DND-41 (cell line): ENCODE results near the gene ZFP69B.

Experiments
- ATAC-seq: fragments of 200-7000 bp; cut with Tn5 transposase; 3 replicates; pipeline ENCODE4 v1.9.1; 2021; ENCODE audit warnings: low read depth; ENCODE audit not compliant: insufficient read depth
- DNase-seq: peaks from one replicate; pipeline ENCODE4 v3.0.0-alpha.2; 2020
- H2AFZ ChIP-seq: 2 replicates; pipeline ENCODE4 v1.6.0; 2012; ENCODE audit warnings: low read depth, low read length
- H3K27ac ChIP-seq: 2 replicates; pipeline ENCODE4 v1.5.1; 2012; ENCODE audit warnings: low read length, inconsistent platforms
- H3K27me3 ChIP-seq: fragments of 200-600 bp; sonication (generic); 2 replicates; pipeline ENCODE4 v1.6.0; 2012; ENCODE audit warnings: low read length, mild to moderate bottlenecking, inconsistent platforms; ENCODE audit not compliant: insufficient read depth, poor library complexity
- H3K36me3 ChIP-seq: 2 replicates; pipeline ENCODE4 v1.5.1; 2012; ENCODE audit warnings: low read length, inconsistent platforms; ENCODE audit not compliant: insufficient read depth
- H3K4me1 ChIP-seq: 2 replicates; pipeline ENCODE4 v1.5.1; 2012; ENCODE audit warnings: mild to moderate bottlenecking, low read length; ENCODE audit not compliant: insufficient read depth
- H3K4me2 ChIP-seq: 2 replicates; pipeline ENCODE4 v1.6.0; 2012; ENCODE audit warnings: mild to moderate bottlenecking, moderate library complexity, low read length, inconsistent platforms; ENCODE audit not compliant: insufficient read depth
- H3K4me3 ChIP-seq, 2 experiments: fragments of 200-600 bp in 1 of 2; shearing (Covaris generic) in 1 of 2; 2 replicates each; pipeline ENCODE4 v1.5.1; 2012 to 2016; ENCODE audit warnings: inconsistent platforms in 2 of 2, low read length in 2 of 2, mild to moderate bottlenecking in 2 of 2, low read depth in 1 of 2, moderate library complexity in 1 of 2
- H3K79me2 ChIP-seq: 2 replicates; pipeline ENCODE4 v1.6.0; 2012; ENCODE audit warnings: low read length, inconsistent platforms; ENCODE audit not compliant: insufficient read depth
- H3K9ac ChIP-seq: 2 replicates; pipeline ENCODE4 v1.6.0; 2012; ENCODE audit warnings: low read depth, mild to moderate bottlenecking, inconsistent platforms, low read length, moderate library complexity
- H3K9me3 ChIP-seq: 2 replicates; pipeline ENCODE4 v1.5.1; 2012; ENCODE audit warnings: low read length, moderate library complexity, mild to moderate bottlenecking, inconsistent platforms; ENCODE audit not compliant: insufficient read depth, severe bottlenecking
- H4K20me1 ChIP-seq: 2 replicates; pipeline ENCODE4 v1.6.0; 2012; ENCODE audit warnings: low read length; ENCODE audit not compliant: insufficient read depth
- CTCF ChIP-seq: IDR thresholded peaks from 2 replicates; pipeline ENCODE4 v1.5.1; 2012; ENCODE audit warnings: borderline replicate concordance, low read length, moderate library complexity, mild to moderate bottlenecking; ENCODE audit not compliant: poor library complexity, severe bottlenecking; ENCODE audit errors: extremely low read depth
- EZH2 ChIP-seq: IDR thresholded peaks from 3 replicates; pipeline ENCODE4 v1.6.1; 2012; ENCODE audit warnings: borderline replicate concordance, low read depth, mild to moderate bottlenecking, moderate library complexity, low read length, inconsistent platforms; ENCODE audit not compliant: severe bottlenecking

The ZFP69B gene

DNA sequence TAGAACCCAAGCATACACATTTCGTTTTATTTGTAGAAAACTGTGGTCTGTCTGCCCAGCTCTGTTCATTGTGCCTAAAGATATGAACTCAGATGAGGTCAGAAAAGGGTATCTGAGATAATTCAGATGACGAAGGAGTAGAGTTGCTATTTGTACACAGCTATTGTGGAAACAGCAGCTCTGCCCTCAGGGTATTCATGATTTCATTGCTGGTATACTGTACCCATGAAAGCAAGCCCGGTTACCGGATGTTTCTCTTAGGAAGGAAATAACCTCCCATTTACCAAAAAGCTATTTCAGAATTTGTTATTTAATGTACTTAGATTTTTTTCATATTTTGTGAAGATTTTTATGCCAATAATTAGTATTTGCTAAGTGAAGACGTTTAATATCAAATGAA lies 39.0 kb upstream of the ZFP69B start:
- H3K9ac ChIP-seq = no peak overlapping the region
- H3K79me2 ChIP-seq = no peaks in the 10 kb centered on the region
- no peaks in the 10 kb centered on the region for H3K9me3 ChIP-seq
- no peak for DNase-seq
- H2AFZ ChIP-seq = no peak overlapping the region
- no peaks in the 10 kb centered on the region for H3K27me3 ChIP-seq
- H3K27ac ChIP-seq = no peak overlapping the region
- TF ChIP-seq EZH2 = no peak
- no peak for TF ChIP-seq CTCF
- ATAC-seq = no peak
- H4K20me1 ChIP-seq = no peaks in the 10 kb centered on the region
- H3K36me3 ChIP-seq = peaks cover 39% of the 10 kb centered on the region
- H3K4me2 ChIP-seq = no peak overlapping the region
- no peak overlapping the region for H3K4me3 ChIP-seq
- H3K4me1 ChIP-seq = no peaks in the 10 kb centered on the region

- Histone ChIP-seq H3K9ac (no peak overlapping the region), H3K27ac (no peak overlapping the region), H4K20me1 (no peaks in the 10 kb centered on the region), H3K4me1 (no peaks in the 10 kb centered on the region), H3K4me2 (no peak overlapping the region), H2AFZ (no peak overlapping the region), H3K4me3 (no peak overlapping the region), H3K79me2 (no peaks in the 10 kb centered on the region), H3K27me3 (no peaks in the 10 kb centered on the region), H3K9me3 (no peaks in the 10 kb centered on the region), H3K36me3 (peaks cover 44% of the 10 kb centered on the region)
- DNase-seq (no peak), ATAC-seq (no peak)
- no peak for TF ChIP-seq CTCF
- TF ChIP-seq EZH2 = no peak
Observed at GRCh38 chr1:40411843-40412242, 38.4 kb upstream of the ZFP69B start.

DNA sequence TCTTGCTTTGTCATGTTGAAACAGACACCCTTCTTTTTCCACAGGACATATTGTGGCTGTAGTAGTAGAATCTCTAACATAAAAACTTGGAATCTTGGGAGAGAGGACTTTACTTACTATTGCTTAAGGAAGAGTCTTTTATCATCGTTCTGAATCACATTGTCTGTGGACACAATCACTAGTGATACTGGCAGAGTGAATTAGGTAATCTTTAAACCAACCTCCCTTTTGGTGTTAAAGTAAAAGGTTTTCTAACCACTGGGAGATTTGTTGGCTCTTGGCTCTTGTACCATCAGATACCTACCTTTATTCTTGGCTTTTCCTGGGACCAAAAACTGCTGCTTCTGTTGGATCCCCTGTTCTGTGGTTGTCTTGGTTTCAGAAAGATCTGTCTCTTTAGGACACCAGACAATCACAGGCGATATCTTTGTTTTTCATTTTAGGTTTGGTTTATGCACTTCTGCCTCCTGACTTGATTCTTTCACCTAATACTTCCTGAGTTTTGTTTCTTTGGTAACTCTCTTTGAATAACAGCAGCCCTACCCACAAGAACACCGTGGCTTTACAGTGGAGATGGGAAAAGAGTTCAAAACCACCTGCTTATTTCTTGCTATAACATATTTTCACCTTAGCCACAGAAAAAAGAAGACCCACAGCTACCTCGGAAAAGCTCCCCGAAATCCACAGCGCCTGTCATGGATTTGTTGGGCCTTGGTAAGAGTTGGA lies 36.6 kb upstream of the ZFP69B start:
- H3K4me1 ChIP-seq = no peaks in the 10 kb centered on the region
- H2AFZ ChIP-seq = no peak overlapping the region
- ATAC-seq (no peak), DNase-seq (no peak)
- no peaks in the 10 kb centered on the region for H3K79me2 ChIP-seq
- no peaks in the 10 kb centered on the region for H3K9me3 ChIP-seq
- no peak overlapping the region for H3K27ac ChIP-seq
- H3K36me3 ChIP-seq = peaks cover 54% of the 10 kb centered on the region
- no peak overlapping the region for H3K4me2 ChIP-seq
- no peak overlapping the region for H3K4me3 ChIP-seq
- H3K9ac ChIP-seq = no peak overlapping the region
- no peaks in the 10 kb centered on the region for H4K20me1 ChIP-seq
- TF ChIP-seq CTCF (no peak), EZH2 (no peak)
- H3K27me3 ChIP-seq = no peaks in the 10 kb centered on the region
